Measurements from ENCODE around the gene FAM219A.
"Not testable (repeated sequence)": the region's sequence is repeated elsewhere in the genome, so short reads cannot be mapped to it uniquely, and the experiment has no call there.

Gene FAM219A

DNA sequence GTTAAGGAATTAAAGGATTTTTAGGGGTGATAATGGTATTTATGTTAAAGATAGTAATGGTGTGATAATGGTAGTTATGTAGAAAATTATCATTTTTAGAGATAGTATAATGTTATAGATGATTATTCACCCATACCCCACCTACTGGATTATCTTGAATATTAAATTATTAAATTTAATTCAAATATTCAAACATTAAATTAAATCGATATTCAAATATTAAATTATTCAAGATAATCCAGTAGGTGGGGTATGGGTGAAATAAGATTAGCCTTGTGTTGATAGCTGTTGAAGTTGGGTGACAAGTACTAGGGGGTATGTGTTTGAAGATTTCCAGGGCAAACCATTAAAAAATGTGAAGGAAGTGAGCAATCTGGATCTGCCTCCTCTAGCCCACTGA, 15.6 kb downstream of the FAM219A start:
- no peaks in the 10 kb centered on the region for H3K9me3 ChIP-seq (ENCODE audit: low read length)

DNA sequence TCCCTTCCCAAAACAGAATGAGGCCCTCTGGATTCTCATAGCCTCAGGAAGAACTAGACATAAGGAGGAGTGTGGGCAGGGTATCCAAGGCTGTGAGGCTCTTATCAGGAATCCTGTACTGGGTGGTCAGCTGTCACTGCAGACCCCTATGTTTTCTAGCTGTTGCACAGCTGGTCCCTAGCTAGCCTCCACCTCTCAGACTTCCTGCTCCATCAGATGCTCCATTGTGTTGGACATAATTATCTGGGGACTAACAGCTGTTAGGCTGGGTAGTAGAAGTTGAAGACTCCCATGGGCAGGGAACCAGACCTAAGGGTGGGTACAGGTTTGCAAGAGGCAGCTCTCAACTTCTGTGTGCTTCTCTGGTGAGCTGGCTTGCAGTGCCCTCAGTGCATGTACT, 18.4 kb downstream of the FAM219A start:
- Histone ChIP-seq H3K36me3 (ENCODE audit: insufficient read depth, low read length) (no peaks in the 10 kb centered on the region), H3K4me1 (ENCODE audit: insufficient read depth, low read length) (no peaks in the 10 kb centered on the region), H3K27ac (ENCODE audit: low read depth, low read length) (no peak overlapping the region), H3K27me3 (ENCODE audit: control insufficient read depth in 1 of 2, insufficient read depth in 2 of 2, low read length in 2 of 2) (no peaks in the 10 kb centered on the region), H3K4me3 (ENCODE audit: low read depth in 1 of 2, low read length in 2 of 2) (no peak overlapping the region), H3K9me3 (ENCODE audit: low read length) (no peaks in the 10 kb centered on the region), H3K9ac (ENCODE audit: low read length) (no peak overlapping the region)

More for the DNA sequence above, 15.6 kb downstream of the FAM219A start:
- Histone ChIP-seq H3K27ac (ENCODE audit: low read depth, low read length) (no peak overlapping the region), H3K4me1 (ENCODE audit: insufficient read depth, low read length) (no peaks in the 10 kb centered on the region), H3K27me3 (ENCODE audit: control insufficient read depth in 1 of 2, insufficient read depth in 2 of 2, low read length in 2 of 2) (no peaks in the 10 kb centered on the region), H3K36me3 (ENCODE audit: insufficient read depth, low read length) (no peaks in the 10 kb centered on the region), H3K4me3 (ENCODE audit: low read depth in 1 of 2, low read length in 2 of 2) (no peak overlapping the region), H3K9ac (ENCODE audit: low read length) (no peak overlapping the region)

- H3K27me3 ChIP-seq (ENCODE audit: control insufficient read depth in 1 of 2, insufficient read depth in 2 of 2, low read length in 2 of 2); H3K9me3 ChIP-seq (ENCODE audit: low read length); H3K9ac ChIP-seq (ENCODE audit: low read length); H3K36me3 ChIP-seq (ENCODE audit: insufficient read depth, low read length); H3K4me1 ChIP-seq (ENCODE audit: insufficient read depth, low read length); H3K27ac ChIP-seq (ENCODE audit: low read depth, low read length); H3K4me3 ChIP-seq (ENCODE audit: low read depth in 1 of 2, low read length in 2 of 2): not testable (repeated sequence)
Measured at GRCh38 chr9:34438465-34438864, 19.9 kb downstream of the FAM219A start.

GRCh38 chr9:34437926-34438307, 20.5 kb downstream of the FAM219A start:
- H3K9me3 ChIP-seq (ENCODE audit: low read length); H3K27ac ChIP-seq (ENCODE audit: low read depth, low read length); H3K4me1 ChIP-seq (ENCODE audit: insufficient read depth, low read length): not testable (repeated sequence)

GRCh38 chr9:34437006-34437925, 21.1 kb downstream of the FAM219A start:
- H3K9ac ChIP-seq (ENCODE audit: low read length), result no peak overlapping the region
- no peaks in the 10 kb centered on the region for H3K27me3 ChIP-seq (ENCODE audit: control insufficient read depth in 1 of 2, insufficient read depth in 2 of 2, low read length in 2 of 2)
- no peaks in the 10 kb centered on the region for H3K9me3 ChIP-seq (ENCODE audit: low read length)
- H3K4me3 ChIP-seq (ENCODE audit: low read depth in 1 of 2, low read length in 2 of 2), result no peak overlapping the region
- no peaks in the 10 kb centered on the region for H3K4me1 ChIP-seq (ENCODE audit: insufficient read depth, low read length)
- H3K36me3 ChIP-seq (ENCODE audit: insufficient read depth, low read length), result no peaks in the 10 kb centered on the region
- H3K27ac ChIP-seq (ENCODE audit: low read depth, low read length), result no peak overlapping the region

More at GRCh38 chr9:34437926-34438307, 20.5 kb downstream of the FAM219A start:
- not testable (repeated sequence) for H3K27me3 ChIP-seq (ENCODE audit: control insufficient read depth in 1 of 2, insufficient read depth in 2 of 2, low read length in 2 of 2); H3K4me3 ChIP-seq (ENCODE audit: low read depth in 1 of 2, low read length in 2 of 2); H3K36me3 ChIP-seq (ENCODE audit: insufficient read depth, low read length); H3K9ac ChIP-seq (ENCODE audit: low read length)

- H3K9ac ChIP-seq (ENCODE audit: low read length), result no peak overlapping the region
- peaks cover 11% of the 10 kb centered on the region for H3K4me1 ChIP-seq (ENCODE audit: insufficient read depth, low read length)
- no peaks in the 10 kb centered on the region for H3K27me3 ChIP-seq (ENCODE audit: control insufficient read depth in 1 of 2, insufficient read depth in 2 of 2, low read length in 2 of 2)
- H3K27ac ChIP-seq (ENCODE audit: low read depth, low read length), result no peak overlapping the region
- no peak overlapping the region for H3K4me3 ChIP-seq (ENCODE audit: low read depth in 1 of 2, low read length in 2 of 2)
- H3K9me3 ChIP-seq (ENCODE audit: low read length), result no peaks in the 10 kb centered on the region
- no peaks in the 10 kb centered on the region for H3K36me3 ChIP-seq (ENCODE audit: insufficient read depth, low read length)
Measured at GRCh38 chr9:34431667-34432066, 26.7 kb downstream of the FAM219A start.

GRCh38 chr9:34430843-34431437, 27.4 kb downstream of the FAM219A start:
- H3K4me1 ChIP-seq (ENCODE audit: insufficient read depth, low read length), result peaks cover 11% of the 10 kb centered on the region
- H3K9me3 ChIP-seq (ENCODE audit: low read length), result no peaks in the 10 kb centered on the region
- H3K27ac ChIP-seq (ENCODE audit: low read depth, low read length), result no peak overlapping the region
- no peak overlapping the region for H3K4me3 ChIP-seq (ENCODE audit: low read depth in 1 of 2, low read length in 2 of 2)
- no peak overlapping the region for H3K9ac ChIP-seq (ENCODE audit: low read length)
- H3K36me3 ChIP-seq (ENCODE audit: insufficient read depth, low read length), result no peaks in the 10 kb centered on the region
- H3K27me3 ChIP-seq (ENCODE audit: control insufficient read depth in 1 of 2, insufficient read depth in 2 of 2, low read length in 2 of 2), result no peaks in the 10 kb centered on the region

GRCh38 chr9:34428325-34428958, 29.9 kb downstream of the FAM219A start:
- no peak overlapping the region for H3K27ac ChIP-seq (ENCODE audit: low read depth, low read length)
- peaks cover 11% of the 10 kb centered on the region for H3K4me1 ChIP-seq (ENCODE audit: insufficient read depth, low read length)
- H3K9me3 ChIP-seq (ENCODE audit: low read length), result no peaks in the 10 kb centered on the region
- H3K4me3 ChIP-seq (ENCODE audit: low read depth in 1 of 2, low read length in 2 of 2), result no peak overlapping the region
- no peaks in the 10 kb centered on the region for H3K27me3 ChIP-seq (ENCODE audit: control insufficient read depth in 1 of 2, insufficient read depth in 2 of 2, low read length in 2 of 2)
- no peaks in the 10 kb centered on the region for H3K36me3 ChIP-seq (ENCODE audit: insufficient read depth, low read length)
- H3K9ac ChIP-seq (ENCODE audit: low read length), result no peak overlapping the region

GRCh38 chr9:34426347-34427074, 31.9 kb downstream of the FAM219A start:
- no peaks in the 10 kb centered on the region for H3K36me3 ChIP-seq (ENCODE audit: insufficient read depth, low read length)
- H3K27me3 ChIP-seq (ENCODE audit: control insufficient read depth in 1 of 2, insufficient read depth in 2 of 2, low read length in 2 of 2), result no peaks in the 10 kb centered on the region
- H3K4me3 ChIP-seq (ENCODE audit: low read depth in 1 of 2, low read length in 2 of 2), result no peak overlapping the region
- H3K9ac ChIP-seq (ENCODE audit: low read length), result no peak overlapping the region
- H3K27ac ChIP-seq (ENCODE audit: low read depth, low read length), result no peak overlapping the region
- peaks cover 11% of the 10 kb centered on the region for H3K4me1 ChIP-seq (ENCODE audit: insufficient read depth, low read length)
- H3K9me3 ChIP-seq (ENCODE audit: low read length), result no peaks in the 10 kb centered on the region

DNA sequence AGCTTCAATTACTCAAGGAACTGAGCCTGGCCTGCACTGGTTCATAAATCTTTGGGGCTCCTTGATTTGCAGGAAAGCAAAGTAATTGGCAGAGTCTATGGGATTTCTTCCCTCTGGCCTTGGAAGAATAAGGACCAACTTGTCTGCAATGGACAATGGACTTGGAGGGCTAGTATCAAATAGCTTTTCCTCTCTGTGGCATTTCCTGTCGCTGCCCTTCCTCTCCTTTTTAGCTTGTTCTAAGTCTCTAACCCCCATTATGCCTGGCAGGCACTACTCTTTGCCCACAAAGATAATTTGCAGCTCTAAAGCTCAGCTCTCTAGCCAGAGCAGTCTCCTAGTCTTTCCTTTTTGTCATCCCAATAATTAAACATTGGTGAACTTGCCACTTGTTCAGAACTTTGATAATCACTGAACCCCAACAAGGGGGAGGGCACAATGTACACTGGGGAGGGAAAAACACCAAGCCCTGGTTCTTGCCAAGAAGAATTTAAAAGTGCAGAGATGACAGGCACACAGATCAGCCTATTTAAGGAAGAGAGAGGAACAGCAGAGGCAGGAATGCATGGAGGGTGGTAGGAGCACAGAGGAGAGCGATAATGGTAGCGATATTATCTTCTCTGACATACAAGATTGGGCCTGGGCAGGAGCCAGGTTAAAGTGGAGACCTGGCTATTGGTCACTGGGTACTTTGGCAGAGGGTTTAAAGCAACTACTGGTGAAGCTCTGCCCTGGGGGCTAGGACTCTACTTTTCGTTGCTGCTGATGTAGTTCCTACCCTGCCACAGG, 38.5 kb downstream of the FAM219A start:
- no peak overlapping the region for H3K4me3 ChIP-seq (ENCODE audit: low read depth in 1 of 2, low read length in 2 of 2)
- no peaks in the 10 kb centered on the region for H3K9me3 ChIP-seq (ENCODE audit: low read length)
- H3K27ac ChIP-seq (ENCODE audit: low read depth, low read length), result no peak overlapping the region
- H3K9ac ChIP-seq (ENCODE audit: low read length), result no peak overlapping the region
- H3K27me3 ChIP-seq (ENCODE audit: control insufficient read depth in 1 of 2, insufficient read depth in 2 of 2, low read length in 2 of 2), result no peaks in the 10 kb centered on the region
- H3K4me1 ChIP-seq (ENCODE audit: insufficient read depth, low read length), result no peaks in the 10 kb centered on the region
- peaks cover 9% of the 10 kb centered on the region for H3K36me3 ChIP-seq (ENCODE audit: insufficient read depth, low read length)
